ENCODE data around the gene ECSIT.

DNA sequence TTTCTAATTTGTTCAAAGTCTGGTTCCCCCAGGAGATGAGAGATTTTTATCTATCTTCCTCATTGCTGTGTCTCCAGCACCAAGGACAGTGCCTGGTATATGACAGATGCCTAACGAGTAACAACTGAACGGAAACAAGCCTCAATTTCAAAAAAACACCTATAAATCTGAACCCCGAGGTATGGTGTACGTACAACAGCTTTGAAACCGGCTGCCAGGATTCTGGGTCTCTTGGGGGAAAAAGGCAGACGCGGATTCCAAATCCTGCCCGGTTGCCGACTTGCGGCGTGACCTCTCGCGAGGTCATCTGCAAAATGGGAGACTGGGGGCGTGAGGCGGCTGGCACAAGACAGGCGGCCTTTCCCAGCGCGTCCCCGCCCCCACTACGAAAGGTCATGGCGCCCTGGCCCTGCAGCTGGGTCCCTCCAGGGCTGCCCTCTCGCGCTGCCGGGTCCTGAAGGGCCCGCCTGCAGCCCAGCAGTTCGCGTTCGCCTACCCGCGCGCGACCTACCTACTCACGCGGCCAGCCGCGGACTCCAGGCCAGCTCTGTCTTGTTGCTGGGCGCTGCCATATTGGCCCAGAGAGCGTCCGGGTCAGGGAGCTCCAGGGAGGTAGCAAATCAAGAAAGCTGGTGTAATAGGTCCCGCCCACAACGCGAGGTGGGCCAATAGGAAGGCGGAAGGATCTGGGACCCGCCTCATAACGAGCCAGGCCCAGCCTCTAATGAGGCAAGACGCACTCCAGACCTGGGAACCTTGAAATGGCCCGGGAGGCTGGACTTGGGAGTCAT, at the start of gene ECSIT:
- TF ChIP-seq, protein P1, sequence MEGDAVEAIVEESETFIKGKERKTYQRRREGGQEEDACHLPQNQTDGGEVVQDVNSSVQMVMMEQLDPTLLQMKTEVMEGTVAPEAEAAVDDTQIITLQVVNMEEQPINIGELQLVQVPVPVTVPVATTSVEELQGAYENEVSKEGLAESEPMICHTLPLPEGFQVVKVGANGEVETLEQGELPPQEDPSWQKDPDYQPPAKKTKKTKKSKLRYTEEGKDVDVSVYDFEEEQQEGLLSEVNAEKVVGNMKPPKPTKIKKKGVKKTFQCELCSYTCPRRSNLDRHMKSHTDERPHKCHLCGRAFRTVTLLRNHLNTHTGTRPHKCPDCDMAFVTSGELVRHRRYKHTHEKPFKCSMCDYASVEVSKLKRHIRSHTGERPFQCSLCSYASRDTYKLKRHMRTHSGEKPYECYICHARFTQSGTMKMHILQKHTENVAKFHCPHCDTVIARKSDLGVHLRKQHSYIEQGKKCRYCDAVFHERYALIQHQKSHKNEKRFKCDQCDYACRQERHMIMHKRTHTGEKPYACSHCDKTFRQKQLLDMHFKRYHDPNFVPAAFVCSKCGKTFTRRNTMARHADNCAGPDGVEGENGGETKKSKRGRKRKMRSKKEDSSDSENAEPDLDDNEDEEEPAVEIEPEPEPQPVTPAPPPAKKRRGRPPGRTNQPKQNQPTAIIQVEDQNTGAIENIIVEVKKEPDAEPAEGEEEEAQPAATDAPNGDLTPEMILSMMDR (IDR thresholded peaks at IDR 0.05 in 2 of 3, conservative IDR thresholded peaks at IDR 0.05 in 1 of 3; ENCODE audit: borderline replicate concordance in 1 of 3, insufficient read depth in 1 of 3, low read depth in 2 of 3, low read length in 2 of 3): no peak
- TF ChIP-seq POLR2A (IDR thresholded peaks at IDR 0.05; ENCODE audit: borderline replicate concordance, extremely low read depth, insufficient read depth, insufficient read length) (peak; percentile 27), EZH2 (IDR thresholded peaks at IDR 0.05) (no peak), EZH2phosphoT487 (IDR thresholded peaks at IDR 0.05; ENCODE audit: borderline replicate concordance) (no peak), SP1 (IDR thresholded peaks at IDR 0.05; ENCODE audit: low read depth) (peak; percentile 86)
